PC-9 (cell line): ENCODE data around the gene TBC1D8. TPM values are rescaled to one million over a fixed set of nuclear protein-coding genes. Genes with fewer than 3 reads are reported as not detected.

Experiments used
- BruUV-seq: library from RNA; stranded (reverse); fragments of 400-500 nt; replicated peaks from 2 replicates; lab custom pipeline; 2021; lab: Mats Ljungman, UMichigan
- CTCF ChIA-PET: fragments of 300-600 bp; sonication (Branson Sonifier 250); formaldehyde crosslinking; loops from one replicate; lab custom pipeline; 2022; ENCODE audit warnings: antibody characterized with exemption; lab: Charles Lee
- POLR2A ChIA-PET: fragments of 300-600 bp; sonication (Branson Sonifier 250); formaldehyde crosslinking; loops from one replicate; lab custom pipeline; 2022; ENCODE audit warnings: antibody characterized with exemption; ENCODE audit not compliant: unreplicated experiment; lab: Charles Lee
- DNase-seq, 2 experiments: peaks; one replicate each; pipeline versions ENCODE4 v3.0.0 to v3.0.0-alpha.2; 2015 to 2022; ENCODE audit warnings: mixed read lengths in 1 of 2
- H2AFZ ChIP-seq: fragments of 200-600 bp; sonication (generic); 2 replicates; pipeline ENCODE4 v1.8.1; 2017; ENCODE audit warnings: antibody characterized with exemption
- H3F3A ChIP-seq: fragments of 200-600 bp; sonication (generic); 2 replicates; pipeline ENCODE4 v1.8.1; 2017; ENCODE audit warnings: antibody characterized with exemption, mild to moderate bottlenecking, low read depth; ENCODE audit not compliant: insufficient read depth
- H3K27ac ChIP-seq: fragments of 200-600 bp; sonication (generic); 2 replicates; pipeline ENCODE4 v1.6.1; 2016; ENCODE audit warnings: mixed run types
- H3K27me3 ChIP-seq: fragments of 200-600 bp; sonication (generic); 2 replicates; pipeline ENCODE4 v1.6.1; 2016; ENCODE audit warnings: low read depth, mixed run types; ENCODE audit not compliant: insufficient read depth
- H3K36me3 ChIP-seq: fragments of 200-600 bp; sonication (generic); 2 replicates; pipeline ENCODE4 v1.6.1; 2016; ENCODE audit warnings: low read depth, mixed run types
- H3K4me1 ChIP-seq: fragments of 200-600 bp; sonication (generic); replicated peaks from 2 replicates; pipeline ENCODE4 v1.6.1; 2016; ENCODE audit warnings: mixed run types; ENCODE audit not compliant: insufficient read depth
- H3K4me2 ChIP-seq: fragments of 200-600 bp; sonication (generic); 2 replicates; pipeline ENCODE4 v1.6.1; 2017; ENCODE audit warnings: mixed run types
- H3K4me3 ChIP-seq: fragments of 200-600 bp; sonication (generic); 2 replicates; pipeline ENCODE4 v1.6.1; 2016; ENCODE audit warnings: mixed run types
- H3K79me2 ChIP-seq: fragments of 200-600 bp; sonication (generic); 2 replicates; pipeline ENCODE4 v1.6.1; 2017; ENCODE audit warnings: low read depth, mixed run types
- H3K9me2 ChIP-seq: fragments of 200-600 bp; sonication (generic); 2 replicates; pipeline ENCODE4 v1.8.1; 2017; ENCODE audit warnings: mild to moderate bottlenecking; ENCODE audit not compliant: insufficient read depth
- H3K9me3 ChIP-seq: fragments of 200-600 bp; sonication (generic); 2 replicates; pipeline ENCODE4 v1.8.1; 2016; ENCODE audit warnings: low read depth; ENCODE audit not compliant: insufficient read depth
- H4K20me1 ChIP-seq: fragments of 200-600 bp; sonication (generic); 2 replicates; pipeline ENCODE4 v1.8.1; 2017; ENCODE audit not compliant: insufficient read depth
- EZH2 ChIP-seq: fragments of 200-600 bp; sonication (generic); IDR thresholded peaks from 2 replicates; pipeline ENCODE4 v1.8.0; 2017; ENCODE audit warnings: antibody characterized with exemption, low read depth
- intact Hi-C: fragments of 100-400 bp; cut with micrococcal nuclease; formaldehyde crosslinking; loops from one replicate; pipeline ENCODE4 v1.10.0; 2022; ENCODE audit not compliant: unreplicated experiment
- total RNA-seq: library from RNA; stranded (reverse); gene quantifications from 2 replicates; pipeline ENCODE4 v1.2.3, GENCODE V29; 2021
- TF ChIP-seq, protein P1 (sequence below): fragments of 200-600 bp; sonication (generic); conservative IDR thresholded peaks from 2 replicates; pipeline ENCODE4 v1.6.1; 2017; ENCODE audit warnings: mixed run types, antibody characterized with exemption, mild to moderate bottlenecking, moderate library complexity

The TBC1D8 gene
- total RNA-seq, 1 experiment from 2014 or later: 25.2 TPM

DNA sequence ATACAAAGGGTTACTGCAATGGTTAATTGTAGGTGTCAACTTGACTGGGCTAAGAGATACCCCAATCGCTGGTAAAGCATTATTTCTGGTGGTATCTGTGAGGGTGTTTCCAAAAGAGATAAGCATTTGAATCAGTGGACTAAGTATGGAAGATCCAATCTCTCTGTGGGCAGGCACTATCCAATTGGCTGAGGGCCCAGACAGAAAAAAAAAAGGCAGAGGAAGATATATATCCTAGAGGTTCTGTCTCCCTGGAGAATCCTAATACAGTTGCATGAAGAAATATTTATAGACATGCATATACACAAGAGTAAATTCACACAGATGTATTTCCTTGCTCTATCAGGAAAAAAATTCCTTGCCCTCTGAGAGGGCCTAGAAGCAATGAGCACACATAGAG lies 43.9 kb downstream of the TBC1D8 start:
- Histone ChIP-seq H3K4me2 (no peak overlapping the region), H4K20me1 (no peaks in the 10 kb centered on the region), H3K36me3 (peaks cover 13% of the 10 kb centered on the region), H2AFZ (no peak overlapping the region), H3K27ac (no peak overlapping the region), H3K9me2 (no peaks in the 10 kb centered on the region), H3K79me2 (peaks cover 99% of the 10 kb centered on the region), H3K9me3 (peaks cover 5% of the 10 kb centered on the region; the same call in 1 of the 2 replicates), H3F3A (peaks cover 24% of the 10 kb centered on the region), H3K4me1 (peaks cover 23% of the 10 kb centered on the region), H3K4me3 (no peak overlapping the region), H3K27me3 (no peaks in the 10 kb centered on the region)
- DNase-seq: no peak
- intact Hi-C loops: no loop called here
- ChIA-PET POLR2A (no interaction called here), CTCF (no interaction called here)
- BruUV-seq: no TSS peak
- TF ChIP-seq, protein P1, sequence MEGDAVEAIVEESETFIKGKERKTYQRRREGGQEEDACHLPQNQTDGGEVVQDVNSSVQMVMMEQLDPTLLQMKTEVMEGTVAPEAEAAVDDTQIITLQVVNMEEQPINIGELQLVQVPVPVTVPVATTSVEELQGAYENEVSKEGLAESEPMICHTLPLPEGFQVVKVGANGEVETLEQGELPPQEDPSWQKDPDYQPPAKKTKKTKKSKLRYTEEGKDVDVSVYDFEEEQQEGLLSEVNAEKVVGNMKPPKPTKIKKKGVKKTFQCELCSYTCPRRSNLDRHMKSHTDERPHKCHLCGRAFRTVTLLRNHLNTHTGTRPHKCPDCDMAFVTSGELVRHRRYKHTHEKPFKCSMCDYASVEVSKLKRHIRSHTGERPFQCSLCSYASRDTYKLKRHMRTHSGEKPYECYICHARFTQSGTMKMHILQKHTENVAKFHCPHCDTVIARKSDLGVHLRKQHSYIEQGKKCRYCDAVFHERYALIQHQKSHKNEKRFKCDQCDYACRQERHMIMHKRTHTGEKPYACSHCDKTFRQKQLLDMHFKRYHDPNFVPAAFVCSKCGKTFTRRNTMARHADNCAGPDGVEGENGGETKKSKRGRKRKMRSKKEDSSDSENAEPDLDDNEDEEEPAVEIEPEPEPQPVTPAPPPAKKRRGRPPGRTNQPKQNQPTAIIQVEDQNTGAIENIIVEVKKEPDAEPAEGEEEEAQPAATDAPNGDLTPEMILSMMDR: no peak
- no peak for TF ChIP-seq EZH2

DNA sequence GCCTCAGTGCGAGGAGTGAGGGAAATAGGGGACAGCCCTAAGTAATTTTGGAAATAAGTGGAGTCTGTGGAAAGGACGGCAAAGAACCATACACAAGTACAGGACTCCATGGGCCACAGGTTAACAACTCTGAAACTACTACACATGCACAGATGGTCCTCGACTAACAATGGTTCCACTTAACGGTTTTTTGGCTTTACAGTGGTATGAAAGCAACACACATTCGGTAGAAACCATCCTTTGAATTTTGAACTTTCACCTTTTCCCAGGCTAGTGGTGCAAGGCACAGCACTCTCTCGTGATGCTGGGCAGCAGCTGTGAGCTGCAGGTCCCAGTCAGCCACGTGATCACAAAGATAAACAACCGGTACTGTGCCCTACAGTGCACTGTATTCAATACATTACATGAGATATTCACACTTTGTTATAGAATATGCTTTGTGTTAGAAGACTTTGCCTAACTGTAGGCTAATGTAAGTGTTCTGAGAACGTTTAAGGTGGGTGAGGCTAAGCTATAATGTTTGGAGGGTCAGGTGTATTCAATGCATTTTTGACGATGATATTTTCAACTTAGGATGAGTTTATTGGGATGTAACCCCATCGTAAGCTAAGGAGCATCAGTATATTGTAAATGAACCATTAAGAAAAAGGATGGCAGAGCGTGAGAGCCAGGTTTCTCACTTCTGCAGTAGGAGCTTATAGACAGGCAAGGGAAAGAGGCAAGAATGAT lies 44.6 kb downstream of the TBC1D8 start:
- BruUV-seq: no TSS peak
- H3F3A ChIP-seq: peaks cover 17% of the 10 kb centered on the region
- H3K4me1 ChIP-seq: peaks cover 16% of the 10 kb centered on the region
- CTCF ChIA-PET: no interaction called here
- H3K9me2 ChIP-seq: no peaks in the 10 kb centered on the region
- H3K79me2 ChIP-seq: peaks cover 99% of the 10 kb centered on the region
- DNase-seq: no peak
- POLR2A ChIA-PET: no interaction called here
- H3K36me3 ChIP-seq: peaks cover 13% of the 10 kb centered on the region
- peaks cover 5% of the 10 kb centered on the region; the same call in 1 of the 2 replicates for H3K9me3 ChIP-seq
- H3K27ac ChIP-seq: peak overlapping the region; percentile 13; the same call in 1 of the 2 replicates
- no peak overlapping the region for H3K4me2 ChIP-seq
- no peaks in the 10 kb centered on the region for H4K20me1 ChIP-seq
- no peaks in the 10 kb centered on the region for H3K27me3 ChIP-seq
- no peak overlapping the region for H3K4me3 ChIP-seq
- intact Hi-C loops: no loop called here
- H2AFZ ChIP-seq: no peak overlapping the region
- TF ChIP-seq EZH2: no peak
- TF ChIP-seq, protein P1: no peak

DNA sequence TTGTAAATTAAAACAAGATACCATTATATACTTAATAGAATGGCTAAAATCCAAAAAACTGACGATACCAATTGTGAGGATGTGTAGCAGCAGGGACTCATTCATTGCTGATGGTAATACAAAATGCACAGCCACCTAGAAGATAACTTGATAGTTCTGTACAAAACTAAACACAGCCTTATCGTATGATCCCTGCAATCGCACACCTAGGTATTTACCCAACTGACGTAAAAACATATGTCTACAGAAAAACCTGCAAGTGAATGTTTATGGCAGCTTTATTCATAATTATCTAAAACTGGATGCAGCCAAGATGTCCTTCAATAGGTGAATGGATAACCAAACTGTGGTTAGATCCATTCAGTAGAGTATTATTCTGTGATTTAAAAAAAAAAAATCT lies 45.5 kb downstream of the TBC1D8 start:
- no peak overlapping the region for H2AFZ ChIP-seq
- DNase-seq: no peak
- no peaks in the 10 kb centered on the region for H3K9me2 ChIP-seq
- peaks cover 10% of the 10 kb centered on the region; the same call in 1 of the 2 replicates for H3F3A ChIP-seq
- BruUV-seq: no TSS peak
- H3K4me3 ChIP-seq: no peak overlapping the region
- H3K4me2 ChIP-seq: no peak overlapping the region
- ChIA-PET CTCF (no interaction called here), POLR2A (no interaction called here)
- intact Hi-C loops: no loop called here
- H3K36me3 ChIP-seq: peaks cover 6% of the 10 kb centered on the region; the same call in 1 of the 2 replicates
- peaks cover 8% of the 10 kb centered on the region; the same call in 1 of the 2 replicates for H3K4me1 ChIP-seq
- TF ChIP-seq EZH2: no peak
- TF ChIP-seq, protein P1: no peak
- peak overlapping the region; percentile 13; the same call in 1 of the 2 replicates for H3K27ac ChIP-seq
- peaks cover 5% of the 10 kb centered on the region; the same call in 1 of the 2 replicates for H3K9me3 ChIP-seq
- H4K20me1 ChIP-seq: no peaks in the 10 kb centered on the region
- peaks cover 99% of the 10 kb centered on the region for H3K79me2 ChIP-seq
- no peaks in the 10 kb centered on the region for H3K27me3 ChIP-seq
